Osteoblast (primary cell): ENCODE results near the gene ANKRD13A. TPM values are rescaled to one million over a fixed set of nuclear protein-coding genes. Genes with fewer than 3 reads are reported as not detected.
A peak's percentile ranks its signal among the peaks of the same experiment; 100 is the strongest.
"Not testable (repeated sequence)": the region's sequence is repeated elsewhere in the genome, so short reads cannot be mapped to it uniquely, and the experiment has no call there.

Experiments used
- DNase-seq: peaks from one replicate; pipeline ENCODE4 v3.0.0; 2011; ENCODE audit warnings: low spot score, mixed read lengths; ENCODE audit not compliant: insufficient read length; ENCODE audit errors: missing footprints
- H2AFZ ChIP-seq: 2 replicates; pipeline ENCODE4 v1.6.0; 2011; ENCODE audit warnings: mild to moderate bottlenecking, low read length
- H3K27ac ChIP-seq: 2 replicates; pipeline ENCODE4 v1.5.1; 2011; ENCODE audit warnings: mild to moderate bottlenecking, low read depth, low read length, moderate library complexity
- H3K27me3 ChIP-seq: 2 replicates; pipeline ENCODE4 v1.6.0; 2012; ENCODE audit warnings: mild to moderate bottlenecking, control low read depth, inconsistent platforms, low read length, moderate library complexity; ENCODE audit not compliant: insufficient read depth
- H3K36me3 ChIP-seq: 2 replicates; pipeline ENCODE4 v1.5.1; 2011; ENCODE audit warnings: mild to moderate bottlenecking, low read length, control low read depth, moderate library complexity; ENCODE audit not compliant: insufficient read depth
- H3K4me1 ChIP-seq: 2 replicates; pipeline ENCODE4 v1.5.1; 2011; ENCODE audit warnings: mild to moderate bottlenecking, low read length, control low read depth, moderate library complexity; ENCODE audit not compliant: insufficient read depth
- H3K4me2 ChIP-seq: 2 replicates; pipeline ENCODE4 v1.6.0; 2011; ENCODE audit warnings: mild to moderate bottlenecking, low read length; ENCODE audit not compliant: insufficient read depth
- H3K4me3 ChIP-seq: fragments of 200-600 bp; sonication (generic); 3 replicates; pipeline ENCODE4 v1.5.1; 2012; ENCODE audit warnings: mild to moderate bottlenecking, low read length, inconsistent platforms; ENCODE audit not compliant: insufficient read depth
- H3K79me2 ChIP-seq: 2 replicates; pipeline ENCODE4 v1.6.0; 2012; ENCODE audit warnings: mild to moderate bottlenecking, low read length, control low read depth, inconsistent platforms; ENCODE audit not compliant: insufficient read depth
- H3K9me3 ChIP-seq: 2 replicates; pipeline ENCODE4 v1.5.1; 2011; ENCODE audit warnings: low read depth, low read length, control low read depth
- H4K20me1 ChIP-seq: 2 replicates; pipeline ENCODE4 v1.6.0; 2012; ENCODE audit warnings: mild to moderate bottlenecking, low read length, control low read depth; ENCODE audit not compliant: insufficient read depth
- total RNA-seq: library from RNA; depleted of rRNA; stranded (reverse); fragments of >200 nt; gene quantifications from 2 replicates; pipeline ENCODE4 v1.2.3, GENCODE V29; 2012
- TF ChIP-seq, protein P1 (sequence below): IDR thresholded peaks from 2 replicates; pipeline ENCODE4 v1.5.1; 2011; ENCODE audit warnings: mild to moderate bottlenecking, low read depth, low read length, moderate library complexity; ENCODE audit errors: extremely low read depth

The ANKRD13A gene
- total RNA-seq, 1 donor, result 94.1 TPM

DNA sequence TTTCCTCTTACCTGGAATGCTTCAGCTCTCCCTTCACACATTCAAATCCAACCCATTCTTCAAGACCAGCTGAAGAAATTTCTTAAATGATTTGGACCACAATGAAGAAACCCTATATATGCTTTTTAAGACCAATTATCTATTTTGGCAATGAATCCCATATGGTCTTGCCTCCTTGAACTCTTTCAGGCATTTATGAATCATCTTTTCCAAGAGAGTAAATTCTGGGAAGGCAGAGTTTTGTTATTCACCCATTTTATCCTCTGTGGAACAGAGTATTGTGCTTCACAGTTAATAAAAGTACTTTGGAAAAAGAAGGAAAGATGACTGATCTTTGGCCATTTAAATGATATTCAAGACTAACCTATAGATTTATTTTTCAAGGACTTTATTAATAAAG is 17.0 kb upstream of the ANKRD13A start:
- Histone ChIP-seq H3K36me3 (peaks cover 66% of the 10 kb centered on the region), H3K27me3 (no peaks in the 10 kb centered on the region), H2AFZ (no peak overlapping the region), H3K27ac (peak overlapping the region; percentile 81), H4K20me1 (no peaks in the 10 kb centered on the region), H3K4me3 (no peak overlapping the region), H3K4me1 (peaks cover 13% of the 10 kb centered on the region), H3K9me3 (no peaks in the 10 kb centered on the region), H3K4me2 (no peak overlapping the region), H3K79me2 (peaks cover 10% of the 10 kb centered on the region)
- DNase-seq, result peak; percentile 83
- TF ChIP-seq, protein P1, sequence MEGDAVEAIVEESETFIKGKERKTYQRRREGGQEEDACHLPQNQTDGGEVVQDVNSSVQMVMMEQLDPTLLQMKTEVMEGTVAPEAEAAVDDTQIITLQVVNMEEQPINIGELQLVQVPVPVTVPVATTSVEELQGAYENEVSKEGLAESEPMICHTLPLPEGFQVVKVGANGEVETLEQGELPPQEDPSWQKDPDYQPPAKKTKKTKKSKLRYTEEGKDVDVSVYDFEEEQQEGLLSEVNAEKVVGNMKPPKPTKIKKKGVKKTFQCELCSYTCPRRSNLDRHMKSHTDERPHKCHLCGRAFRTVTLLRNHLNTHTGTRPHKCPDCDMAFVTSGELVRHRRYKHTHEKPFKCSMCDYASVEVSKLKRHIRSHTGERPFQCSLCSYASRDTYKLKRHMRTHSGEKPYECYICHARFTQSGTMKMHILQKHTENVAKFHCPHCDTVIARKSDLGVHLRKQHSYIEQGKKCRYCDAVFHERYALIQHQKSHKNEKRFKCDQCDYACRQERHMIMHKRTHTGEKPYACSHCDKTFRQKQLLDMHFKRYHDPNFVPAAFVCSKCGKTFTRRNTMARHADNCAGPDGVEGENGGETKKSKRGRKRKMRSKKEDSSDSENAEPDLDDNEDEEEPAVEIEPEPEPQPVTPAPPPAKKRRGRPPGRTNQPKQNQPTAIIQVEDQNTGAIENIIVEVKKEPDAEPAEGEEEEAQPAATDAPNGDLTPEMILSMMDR, result no peak

GRCh38 chr12:109983432-109984142 is 15.6 kb upstream of the ANKRD13A start:
- TF ChIP-seq, protein P1, result no peak
- H4K20me1 ChIP-seq, result no peaks in the 10 kb centered on the region
- DNase-seq, result peak; percentile 39
- H2AFZ ChIP-seq, result no peak overlapping the region
- no peaks in the 10 kb centered on the region for H3K9me3 ChIP-seq
- peaks cover 13% of the 10 kb centered on the region for H3K4me1 ChIP-seq
- no peak overlapping the region for H3K4me2 ChIP-seq
- H3K27me3 ChIP-seq, result no peaks in the 10 kb centered on the region
- H3K36me3 ChIP-seq, result peaks cover 56% of the 10 kb centered on the region
- peak overlapping the region; percentile 81 for H3K27ac ChIP-seq
- no peak overlapping the region for H3K4me3 ChIP-seq
- peaks cover 10% of the 10 kb centered on the region for H3K79me2 ChIP-seq

DNA sequence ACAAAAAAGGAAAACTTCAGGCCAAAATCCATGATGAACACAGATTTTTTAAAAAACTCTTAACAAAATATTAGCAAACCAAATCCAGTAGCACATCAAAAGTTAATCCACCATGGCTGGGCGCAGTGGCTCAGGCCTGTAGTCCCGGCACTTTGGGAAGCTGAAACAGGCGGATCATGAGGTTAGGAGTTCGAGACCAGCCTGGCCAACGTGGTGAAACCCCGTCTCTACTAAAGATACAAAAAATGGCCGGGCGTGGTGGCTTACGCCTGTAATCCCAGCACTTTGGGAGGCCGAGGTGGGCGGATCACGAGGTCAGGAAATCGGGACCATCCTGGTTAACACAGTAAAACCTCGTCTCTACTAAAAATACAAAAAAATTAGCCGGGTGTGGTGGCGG is 13.0 kb upstream of the ANKRD13A start:
- not testable (repeated sequence) for H3K4me3 ChIP-seq, H3K9me3 ChIP-seq, H3K27me3 ChIP-seq, H3K27ac ChIP-seq, DNase-seq, H2AFZ ChIP-seq, H4K20me1 ChIP-seq, H3K4me2 ChIP-seq
- Histone ChIP-seq H3K79me2 (peaks cover 30% of the 10 kb centered on the region), H3K36me3 (peaks cover 54% of the 10 kb centered on the region), H3K4me1 (peaks cover 13% of the 10 kb centered on the region)

GRCh38 chr12:109987615-109988014 is 11.6 kb upstream of the ANKRD13A start:
- DNase-seq, result peak; percentile 92
- H3K4me2 ChIP-seq, result no peak overlapping the region
- H3K79me2 ChIP-seq, result peaks cover 43% of the 10 kb centered on the region
- H4K20me1 ChIP-seq, result peaks cover 4% of the 10 kb centered on the region
- H2AFZ ChIP-seq, result no peak overlapping the region
- TF ChIP-seq, protein P1, result no peak
- H3K4me3 ChIP-seq, result no peak overlapping the region
- peak overlapping the region; percentile 64 for H3K27ac ChIP-seq
- no peaks in the 10 kb centered on the region for H3K9me3 ChIP-seq
- H3K27me3 ChIP-seq, result no peaks in the 10 kb centered on the region
- peaks cover 50% of the 10 kb centered on the region for H3K36me3 ChIP-seq
- H3K4me1 ChIP-seq, result peaks cover 4% of the 10 kb centered on the region
